Heart right ventricle (tissue), 16 donors: ENCODE results near the gene BMP5. TPM values are rescaled to one million over a fixed set of nuclear protein-coding genes. Genes with fewer than 3 reads are reported as not detected.

Source experiments
- ATAC-seq, 8 donors: fragments of 200-7000 bp; cut with Tn5 transposase; one replicate each; pipeline ENCODE4 v1.9.1; 2020; ENCODE audit warnings: mild to moderate bottlenecking in 8 of 8, moderate library complexity in 8 of 8, moderate number of reproducible peaks in 1 of 8
- DNase-seq, 2 donors: peaks; one replicate each; pipeline ENCODE4 v3.0.0-alpha.2; 2020
- H3K27ac ChIP-seq, 10 donors: fragments of 200-600 bp; sonication (generic) in 2 of 10; one replicate each; pipeline versions ENCODE4 v1.5.0 to v1.8.0; 2020 to 2022; ENCODE audit warnings: mild to moderate bottlenecking in 3 of 10
- H3K27me3 ChIP-seq, 7 donors: fragments of 200-600 bp; one replicate each; pipeline ENCODE4 v1.8.0; 2021 to 2022; ENCODE audit warnings: mild to moderate bottlenecking in 2 of 7
- H3K36me3 ChIP-seq, 9 donors: fragments of 200-600 bp; sonication (generic) in 1 of 9; one replicate each; pipeline versions ENCODE4 v1.5.0 to v1.8.0; 2020 to 2022; ENCODE audit warnings: mild to moderate bottlenecking in 2 of 9
- H3K4me1 ChIP-seq, 9 donors: fragments of 200-600 bp; sonication (generic) in 1 of 9; one replicate each; pipeline versions ENCODE4 v1.5.0 to v1.8.0; 2020 to 2022; ENCODE audit warnings: mild to moderate bottlenecking in 4 of 9
- H3K4me3 ChIP-seq, 10 donors: fragments of 200-600 bp; sonication (generic) in 2 of 10; one replicate each; pipeline versions ENCODE4 v1.5.0 to v1.8.0; 2020 to 2022; ENCODE audit warnings: mild to moderate bottlenecking in 7 of 10, moderate library complexity in 2 of 10
- H3K9me3 ChIP-seq, 11 donors: fragments of 200-600 bp in 10 of 11; sonication (generic) in 2 of 11; one replicate each; pipeline versions ENCODE4 v1.5.0 to v1.8.0; 2013 to 2022; ENCODE audit warnings: mild to moderate bottlenecking in 2 of 11, control low read depth in 1 of 11, moderate library complexity in 1 of 11
- WGBS, 2 donors: extraction: QIAGEN DNeasy Blood & Tissue Kit; methylation state at CpG; one replicate each; pipeline ENCODE4 v1.1.7; 2013; ENCODE audit warnings: inconsistent platforms in 1 of 2; 5-methylcytosine and 5-hydroxymethylcytosine counted together
- intact Hi-C, 10 donors: fragments of 100-400 bp; cut with DNase I; formaldehyde crosslinking; loops; one replicate each; pipeline versions ENCODE4 v1.11.1 to v1.14.2; 2022
- polyA plus RNA-seq, 2 donors: library from polyadenylated mRNA; stranded (reverse); fragments of 200-250 nt; gene quantifications; one replicate each; pipeline ENCODE4 v1.2.3, GENCODE V29; 2013
- total RNA-seq, 10 donors: library from RNA; stranded (reverse); fragmentation: NEBNext Ultra II Directional in 3 of 10; extraction: Animal tissue kit (Norgen Biotek cat#: 25700) in 3 of 10; gene quantifications; one replicate each; pipeline versions ENCODE4 v1.2.1 to v1.2.4, GENCODE V29; 2021 to 2023
- TF ChIP-seq, protein P1 (sequence below), 9 donors: fragments of 200-600 bp; sonication (generic) in 2 of 9; IDR thresholded peaks; one replicate each; pipeline versions ENCODE4 v1.5.0 to v1.8.0; 2021 to 2022; ENCODE audit warnings: antibody characterized with exemption in 9 of 9, mild to moderate bottlenecking in 5 of 9, moderate library complexity in 1 of 9
- donor health status: Arrhythmogenic right ventricular cardiomyopathy.
- donor health status: ischemic (EF 13 %, LVEDD 7.1; RV severe dilation, severe dysfunction).
- donor health status: healthy with polysubstance abuse.
- donor health status: DM: no; HTN: yes; CAD: no.
- donor health status: DM: no; HTN: no; CAD: no.
- donor health status: ischemic (EF 25% LVEDD 6.9; RV normal size, moderate dysfunction).
- donor health status: ischemic (EF 25% LVEDD 5.7; RV mildly dilated, moderate dysfunction).
- donor health status: healthy.
- donor health status: DM: yes; HTN: yes; CAD: no.
- donor health status: Ischemic cardiomyopathy.
- donor health status: ischemic (EF 35%, LVEDD 5.7; RV mildly dilated, moderate dysfunction).
- donor health status: nonischemic (EF 11% LVEDD 7.7; RV severe dilation, severe dysfunction).
- donor health status: DM: yes; HTN: yes; CAD: no.
- donor health status: PGD.
- donor health status: ischemic (EF 29% LVEDD 5.4; RV normal size, mild dysfunction).
- donor health status: nonischemic (EF 23%, LVEDD 6.1; RV moderate dilation, normal function).

BMP5 gene
- total and polyA plus RNA-seq, 12 donors = 0.60 to 3.8 (median 1.8) TPM

DNA sequence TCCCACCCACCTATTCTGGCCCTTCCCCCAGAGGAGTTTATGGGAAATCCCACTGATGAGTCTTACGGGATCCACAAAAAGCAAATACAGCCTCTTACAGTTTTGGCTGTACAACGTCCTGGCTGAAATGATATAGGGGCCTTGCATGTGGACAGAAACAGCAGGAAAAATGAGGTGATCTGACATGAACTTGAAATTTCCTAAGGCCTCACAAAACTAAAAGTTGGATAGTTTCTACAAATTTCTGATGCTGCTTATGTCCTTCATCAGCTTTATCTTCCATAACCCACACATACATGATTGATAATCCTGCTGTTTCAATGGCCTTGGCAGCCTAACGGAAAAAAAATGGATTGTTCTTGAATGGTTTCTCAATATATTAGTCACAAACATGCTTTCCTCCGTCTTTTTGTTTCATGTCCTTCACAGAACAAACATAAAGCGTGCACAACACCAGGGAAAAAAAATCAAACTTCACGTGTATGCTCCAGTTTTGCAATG, 118.8 kb downstream of the BMP5 start:
- Histone ChIP-seq H3K36me3 (no peaks in the 10 kb centered on the region), H3K27ac (peak overlapping the region in 2 of 10 donors; percentile 6 to 27), H3K4me3 (no peak overlapping the region), H3K4me1 (peaks cover 0 to 3% (median 0%) of the 10 kb centered on the region in 9 donors), H3K27me3 (no peaks in the 10 kb centered on the region), H3K9me3 (peaks cover 0 to under 1% (median 0%) of the 10 kb centered on the region in 11 donors)
- ATAC-seq (peak in 2 of 8 donors; percentile 22 to 44), DNase-seq (no peak)
- intact Hi-C loops = no loop called here
- WGBS, 2 donors = 61 to 74% methylated on average over 6 of the region's 6 CpGs
- TF ChIP-seq, protein P1, sequence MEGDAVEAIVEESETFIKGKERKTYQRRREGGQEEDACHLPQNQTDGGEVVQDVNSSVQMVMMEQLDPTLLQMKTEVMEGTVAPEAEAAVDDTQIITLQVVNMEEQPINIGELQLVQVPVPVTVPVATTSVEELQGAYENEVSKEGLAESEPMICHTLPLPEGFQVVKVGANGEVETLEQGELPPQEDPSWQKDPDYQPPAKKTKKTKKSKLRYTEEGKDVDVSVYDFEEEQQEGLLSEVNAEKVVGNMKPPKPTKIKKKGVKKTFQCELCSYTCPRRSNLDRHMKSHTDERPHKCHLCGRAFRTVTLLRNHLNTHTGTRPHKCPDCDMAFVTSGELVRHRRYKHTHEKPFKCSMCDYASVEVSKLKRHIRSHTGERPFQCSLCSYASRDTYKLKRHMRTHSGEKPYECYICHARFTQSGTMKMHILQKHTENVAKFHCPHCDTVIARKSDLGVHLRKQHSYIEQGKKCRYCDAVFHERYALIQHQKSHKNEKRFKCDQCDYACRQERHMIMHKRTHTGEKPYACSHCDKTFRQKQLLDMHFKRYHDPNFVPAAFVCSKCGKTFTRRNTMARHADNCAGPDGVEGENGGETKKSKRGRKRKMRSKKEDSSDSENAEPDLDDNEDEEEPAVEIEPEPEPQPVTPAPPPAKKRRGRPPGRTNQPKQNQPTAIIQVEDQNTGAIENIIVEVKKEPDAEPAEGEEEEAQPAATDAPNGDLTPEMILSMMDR (IDR thresholded peaks at IDR 0.05) = no peak

DNA sequence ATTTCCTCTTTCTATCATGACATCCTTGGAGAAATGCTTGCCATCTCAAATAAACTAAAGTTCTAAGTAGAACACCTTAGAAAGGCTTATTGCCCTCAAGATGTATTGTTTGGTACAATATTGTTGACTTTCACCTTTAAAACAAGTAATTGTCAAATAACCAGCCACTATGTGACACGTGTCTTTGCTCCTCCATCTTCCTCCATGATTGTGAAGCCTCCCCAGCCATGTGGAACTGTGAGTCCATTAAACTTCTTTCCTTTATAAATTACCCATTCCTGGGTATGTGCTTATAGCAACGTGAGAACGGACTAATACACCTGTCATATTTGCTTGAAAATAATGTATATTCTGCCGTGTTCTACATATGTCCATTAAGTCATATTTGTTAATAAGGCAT, 126.5 kb downstream of the BMP5 start:
- Histone ChIP-seq H3K9me3 (peaks cover 0 to 20% (median 0%) of the 10 kb centered on the region in 11 donors), H3K4me1 (no peaks in the 10 kb centered on the region), H3K27me3 (no peaks in the 10 kb centered on the region), H3K4me3 (no peak overlapping the region), H3K36me3 (no peaks in the 10 kb centered on the region), H3K27ac (no peak overlapping the region)
- 80 to 94% methylated on average over 4 of the region's 4 CpGs for WGBS, 2 donors
- intact Hi-C loops = no loop called here
- DNase-seq = no peak
- ATAC-seq = no peak
- TF ChIP-seq, protein P1 (IDR thresholded peaks at IDR 0.05) = no peak

DNA sequence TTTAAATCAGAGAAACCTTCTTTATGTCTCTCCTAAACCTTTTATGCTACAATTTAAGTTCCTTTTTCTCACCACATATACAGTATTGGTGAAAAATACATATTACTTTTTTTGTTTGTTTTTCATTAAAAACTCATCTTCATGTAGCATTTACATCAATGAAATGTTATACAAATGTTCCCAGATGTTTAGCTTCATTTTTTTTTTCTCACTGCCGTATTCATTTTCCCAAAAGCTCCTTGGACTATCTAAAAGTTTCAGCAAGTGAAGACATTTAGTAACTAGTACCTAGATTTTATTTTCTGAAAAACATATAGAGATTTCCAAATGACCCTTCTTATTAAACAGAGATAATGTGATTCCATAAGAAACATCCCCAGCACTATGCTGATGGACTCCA, 128.9 kb downstream of the BMP5 start:
- WGBS, 2 donors = 73 to 83% methylated on average over 1 of the region's 1 CpG
- intact Hi-C loops = no loop called here
- peaks cover 0 to 27% (median 3%) of the 10 kb centered on the region in 11 donors for H3K9me3 ChIP-seq
- no peak overlapping the region for H3K4me3 ChIP-seq
- no peak for DNase-seq
- TF ChIP-seq, protein P1 (IDR thresholded peaks at IDR 0.05) = no peak
- H3K27me3 ChIP-seq = no peaks in the 10 kb centered on the region
- ATAC-seq = no peak
- H3K4me1 ChIP-seq = no peaks in the 10 kb centered on the region
- no peak overlapping the region for H3K27ac ChIP-seq
- no peaks in the 10 kb centered on the region for H3K36me3 ChIP-seq

- TF ChIP-seq, protein P1 (IDR thresholded peaks at IDR 0.05) = no peak
- Histone ChIP-seq H3K27me3 (no peaks in the 10 kb centered on the region), H3K9me3 (peaks cover 0 to 15% (median 0%) of the 10 kb centered on the region in 11 donors), H3K36me3 (no peaks in the 10 kb centered on the region), H3K4me3 (no peak overlapping the region), H3K27ac (no peak overlapping the region), H3K4me1 (no peaks in the 10 kb centered on the region)
- ATAC-seq (no peak), DNase-seq (no peak)
- intact Hi-C loops = no loop called here
Observed at GRCh38 chr6:55734256-55734655, 141.1 kb downstream of the BMP5 start.
